AG04449 (cell line): Measurements from ENCODE around the gene ARL6.
"Not testable (repeated sequence)": the region's sequence is repeated elsewhere in the genome, so short reads cannot be mapped to it uniquely, and the experiment has no call there.

Source experiments
- CTCF ChIA-PET: fragments of 350-600 bp; formaldehyde crosslinking; extraction: SDS; loops from one replicate; lab custom pipeline; 2021; ENCODE audit warnings: antibody characterized with exemption; lab: Yijun Ruan, JAX
- POLR2A ChIA-PET: fragments of 400-600, 350-600 bp; formaldehyde crosslinking; extraction: SDS; loops from one replicate; lab custom pipeline; 2020; ENCODE audit warnings: antibody characterized with exemption, inconsistent platforms; lab: Yijun Ruan, JAX
- DNase-seq: peaks from one replicate; pipeline ENCODE4 v3.0.0-alpha.2; 2010; ENCODE audit warnings: low read depth, low spot score
- H3K4me3 ChIP-seq: 2 replicates; pipeline ENCODE4 v1.5.1; 2011; ENCODE audit warnings: low read depth, mild to moderate bottlenecking, control low read depth, low read length
- CTCF ChIP-seq: IDR thresholded peaks from one replicate; pipeline ENCODE4 v1.5.1; 2011; ENCODE audit warnings: mild to moderate bottlenecking, moderate library complexity, low read length, control low read depth, inconsistent platforms; ENCODE audit not compliant: insufficient read depth; ENCODE audit errors: missing control alignments

Gene ARL6

DNA sequence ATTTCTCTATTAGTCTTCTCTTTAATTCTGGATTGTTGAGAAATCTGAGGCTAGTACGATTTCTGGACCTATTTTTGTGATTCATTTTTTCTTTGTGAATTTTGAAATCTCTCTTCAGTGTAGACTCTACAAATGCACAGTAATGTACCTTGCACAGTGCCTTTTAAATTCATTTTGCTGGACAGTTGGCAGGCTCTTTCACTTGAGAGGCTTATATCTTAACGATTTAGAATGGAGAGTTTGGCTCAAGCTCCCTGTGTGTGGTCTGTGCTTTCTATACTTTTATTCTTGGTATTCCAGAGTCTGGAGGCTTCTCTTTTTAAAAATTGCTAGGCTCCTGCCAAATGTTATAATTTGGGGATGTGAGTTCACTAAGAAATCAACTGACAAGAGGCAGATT is 66.1 kb downstream of the ARL6 start:
- POLR2A ChIA-PET = no interaction called here
- no peak for DNase-seq
- CTCF ChIA-PET = interaction anchor here (1.3 kb wide), 1 partner anchor 193 kb away, joined by 3 read pairs; no protein-coding TSS in a partner anchor
- H3K4me3 ChIP-seq = no peak overlapping the region
- no peak for TF ChIP-seq CTCF

DNA sequence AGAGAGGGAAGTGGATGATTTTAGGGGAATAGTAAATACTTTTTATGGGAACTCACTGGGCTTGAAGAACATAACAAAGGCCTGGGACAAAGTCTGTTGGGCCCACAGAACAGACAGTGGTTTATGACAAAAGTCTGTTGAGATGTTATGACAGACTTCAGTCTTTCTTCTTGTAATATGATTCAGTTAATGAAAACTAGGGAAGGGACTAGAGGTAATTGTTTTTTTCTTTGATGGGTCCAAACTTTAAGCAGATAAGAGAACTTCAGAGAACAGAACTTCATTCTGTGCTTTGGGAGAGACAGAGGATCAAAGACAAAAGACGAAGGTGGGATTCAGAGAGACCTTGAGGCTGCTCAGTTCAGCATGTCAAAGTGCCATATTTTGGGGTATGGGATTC is 66.6 kb downstream of the ARL6 start:
- no peak for TF ChIP-seq CTCF
- DNase-seq = no peak
- H3K4me3 ChIP-seq = no peak overlapping the region
- POLR2A ChIA-PET = no interaction called here
- CTCF ChIA-PET = interaction anchor here (1.1 to 1.3 kb wide), 2 partner anchors 10 to 193 kb away, joined by 3 to 7 read pairs; partner anchors contain the start of gene CRYBG3

- POLR2A ChIA-PET = interaction anchor here (0.6 kb wide), 1 partner anchor 9 kb away, joined by 3 read pairs; no protein-coding TSS in a partner anchor
- CTCF ChIA-PET, H3K4me3 ChIP-seq, DNase-seq: not testable (repeated sequence)
Measured at GRCh38 chr3:97833184-97833583, 68.6 kb downstream of the ARL6 start.

GRCh38 chr3:97835761-97836160 is 71.2 kb downstream of the ARL6 start:
- DNase-seq = no peak
- H3K4me3 ChIP-seq = no peak overlapping the region
- CTCF ChIA-PET = interaction anchor here (1.1 kb wide), 2 partner anchors 12 to 14 kb away, joined by 4 read pairs; partner anchors contain the start of gene CRYBG3
- POLR2A ChIA-PET = interaction anchor here (0.6 kb wide), 1 partner anchor 15 kb away, joined by 4 read pairs; no protein-coding TSS in a partner anchor
- no peak for TF ChIP-seq CTCF

- no peak for TF ChIP-seq CTCF
- DNase-seq = no peak
- ChIA-PET POLR2A (no interaction called here), CTCF (interaction anchor here (0.7 to 1.1 kb wide), 2 partner anchors 9 to 561 kb away, joined by 3 to 4 read pairs; no protein-coding TSS in a partner anchor)
- H3K4me3 ChIP-seq = no peak overlapping the region
Measured at GRCh38 chr3:97838393-97838792, 73.8 kb downstream of the ARL6 start.

- ChIA-PET POLR2A (no interaction called here), CTCF (no interaction called here)
- no peak for TF ChIP-seq CTCF
- DNase-seq = no peak
- H3K4me3 ChIP-seq = no peak overlapping the region
Measured at GRCh38 chr3:97839944-97840343, 75.4 kb downstream of the ARL6 start.

- ChIA-PET CTCF (no interaction called here), POLR2A (no interaction called here)
- TF ChIP-seq CTCF = no peak
- DNase-seq = no peak
- no peak overlapping the region for H3K4me3 ChIP-seq
Measured at GRCh38 chr3:97841304-97841703, 76.7 kb downstream of the ARL6 start.
